ENCODE results near the gene CAMK2G.

DNA sequence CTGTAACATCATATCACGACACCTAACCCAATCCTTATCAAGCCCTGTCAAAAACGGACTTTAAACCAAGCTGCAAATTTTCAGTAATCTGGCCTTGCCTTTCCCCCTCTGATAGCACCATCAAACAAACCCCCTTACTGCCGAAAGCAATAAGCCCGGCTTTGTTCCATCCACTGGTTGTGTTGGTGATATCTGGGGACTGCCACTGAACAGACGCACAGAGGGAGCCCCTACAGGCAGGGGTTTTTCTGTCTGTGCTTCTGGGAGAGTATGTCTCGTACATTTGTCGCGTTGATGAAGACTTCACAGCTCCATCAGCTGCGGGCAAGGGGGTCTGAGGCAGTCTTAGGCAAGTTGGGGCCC lies 36.0 kb upstream of the CAMK2G start:
- TF ChIP-seq, protein P1, sequence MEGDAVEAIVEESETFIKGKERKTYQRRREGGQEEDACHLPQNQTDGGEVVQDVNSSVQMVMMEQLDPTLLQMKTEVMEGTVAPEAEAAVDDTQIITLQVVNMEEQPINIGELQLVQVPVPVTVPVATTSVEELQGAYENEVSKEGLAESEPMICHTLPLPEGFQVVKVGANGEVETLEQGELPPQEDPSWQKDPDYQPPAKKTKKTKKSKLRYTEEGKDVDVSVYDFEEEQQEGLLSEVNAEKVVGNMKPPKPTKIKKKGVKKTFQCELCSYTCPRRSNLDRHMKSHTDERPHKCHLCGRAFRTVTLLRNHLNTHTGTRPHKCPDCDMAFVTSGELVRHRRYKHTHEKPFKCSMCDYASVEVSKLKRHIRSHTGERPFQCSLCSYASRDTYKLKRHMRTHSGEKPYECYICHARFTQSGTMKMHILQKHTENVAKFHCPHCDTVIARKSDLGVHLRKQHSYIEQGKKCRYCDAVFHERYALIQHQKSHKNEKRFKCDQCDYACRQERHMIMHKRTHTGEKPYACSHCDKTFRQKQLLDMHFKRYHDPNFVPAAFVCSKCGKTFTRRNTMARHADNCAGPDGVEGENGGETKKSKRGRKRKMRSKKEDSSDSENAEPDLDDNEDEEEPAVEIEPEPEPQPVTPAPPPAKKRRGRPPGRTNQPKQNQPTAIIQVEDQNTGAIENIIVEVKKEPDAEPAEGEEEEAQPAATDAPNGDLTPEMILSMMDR (IDR thresholded peaks at IDR 0.05) = no peak
- no peak for TF ChIP-seq POLR2A (IDR thresholded peaks at IDR 0.05)

Data from ovary (tissue), 3 donors.